ENCODE measurements around the gene EHBP1.

- TF ChIP-seq POLR2A (IDR thresholded peaks at IDR 0.05; ENCODE audit: extremely low read depth, insufficient read length) = no peak
- TF ChIP-seq CTCF (IDR thresholded peaks at IDR 0.05; ENCODE audit: low read depth, low read length) = no peak
- no peak for TF ChIP-seq MAX (IDR thresholded peaks at IDR 0.05; ENCODE audit: low read depth, low read length)
Measured at GRCh38 chr2:62661263-62661635, 44.3 kb upstream of the EHBP1 start.
